Natural killer cell treated with Interleukin-12 subunit alpha and Interleukin-12 subunit beta and Interleukin-15 and Interleukin-18, amount 100 ng/mL, for 72 hours (primary cell): ENCODE measurements around the gene EIF4G3. TPM values are rescaled to one million over a fixed set of nuclear protein-coding genes. Genes with fewer than 3 reads are reported as not detected.
A peak's percentile ranks its signal among the peaks of the same experiment; 100 is the strongest.
"Not testable (repeated sequence)": the region's sequence is repeated elsewhere in the genome, so short reads cannot be mapped to it uniquely, and the experiment has no call there.

ENCODE experiments used
- ATAC-seq, 2 donors: fragments of 150-1000 bp; cut with Tn5 transposase in 1 of 2; sonication (Bioruptor Pico), chemical (Tn5 transposase) in 1 of 2; 2 replicates each; pipeline ENCODE4 v1.10.0; 2021
- DNase-seq: peaks from one replicate; pipeline ENCODE4 v3.0.0; 2022; ENCODE audit warnings: low spot score
- H3K27ac Mint-ChIP-seq, 2 donors: 1 replicate in 1 of 2; 2 replicates in 1 of 2; pipeline ENCODE4 v1.8.0; 2022; ENCODE audit warnings: mixed read lengths in 2 of 2, mild to moderate bottlenecking in 1 of 2, moderate library complexity in 1 of 2
- H3K27me3 Mint-ChIP-seq, 2 donors: 1 replicate in 1 of 2; 2 replicates in 1 of 2; pipeline ENCODE4 v1.8.0; 2022; ENCODE audit warnings: mixed read lengths in 2 of 2
- H3K36me3 Mint-ChIP-seq: one replicate; pipeline ENCODE4 v1.8.0; 2022; ENCODE audit warnings: mixed read lengths
- H3K4me1 Mint-ChIP-seq, 2 donors: 1 replicate in 1 of 2; 2 replicates in 1 of 2; pipeline ENCODE4 v1.8.0; 2022; ENCODE audit warnings: low read depth in 2 of 2, mixed read lengths in 2 of 2, mild to moderate bottlenecking in 1 of 2
- H3K4me3 Mint-ChIP-seq: one replicate; pipeline ENCODE4 v1.8.0; 2022; ENCODE audit warnings: mixed read lengths
- H3K9me3 Mint-ChIP-seq: 2 replicates; pipeline ENCODE4 v1.8.0; 2022; ENCODE audit warnings: mixed read lengths
- total RNA-seq, 2 donors: library from RNA; stranded (reverse); gene quantifications; one replicate each; pipeline ENCODE4 v1.2.3, GENCODE V29; 2022

EIF4G3 gene
- total RNA-seq, 2 donors from 2014 or later = 121 to 140 TPM

DNA sequence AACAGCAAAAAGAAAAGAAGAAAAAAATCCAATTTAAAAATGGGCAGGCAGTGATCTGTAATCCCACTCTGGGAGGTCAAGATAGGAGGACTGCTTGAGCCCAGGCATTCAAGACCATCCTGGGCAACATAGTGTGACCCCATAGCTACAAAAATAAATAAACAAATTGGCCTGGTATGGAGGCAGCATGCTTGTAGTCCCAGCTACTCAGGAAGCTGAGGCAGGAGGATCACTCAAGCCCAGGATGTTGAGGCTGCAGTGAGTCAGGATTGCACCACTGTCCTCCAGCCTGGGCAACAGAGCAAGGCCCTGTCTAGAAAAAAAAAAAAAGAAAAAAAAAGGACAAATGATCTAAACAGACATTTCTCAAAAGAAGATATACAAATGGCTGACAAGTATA, 99.6 kb downstream of the EIF4G3 start:
- H3K4me3 Mint-ChIP-seq = no peak overlapping the region
- peak overlapping the region; percentile 2 to 25 for H3K27ac Mint-ChIP-seq
- H3K9me3 Mint-ChIP-seq = no peaks in the 10 kb centered on the region
- ATAC-seq (peak; percentile 69 to 81), DNase-seq (no peak)
- H3K4me1 Mint-ChIP-seq = peaks cover 16 to 25% of the 10 kb centered on the region in 2 donors
- no peaks in the 10 kb centered on the region for H3K27me3 Mint-ChIP-seq
- H3K36me3 Mint-ChIP-seq = no peaks in the 10 kb centered on the region

DNA sequence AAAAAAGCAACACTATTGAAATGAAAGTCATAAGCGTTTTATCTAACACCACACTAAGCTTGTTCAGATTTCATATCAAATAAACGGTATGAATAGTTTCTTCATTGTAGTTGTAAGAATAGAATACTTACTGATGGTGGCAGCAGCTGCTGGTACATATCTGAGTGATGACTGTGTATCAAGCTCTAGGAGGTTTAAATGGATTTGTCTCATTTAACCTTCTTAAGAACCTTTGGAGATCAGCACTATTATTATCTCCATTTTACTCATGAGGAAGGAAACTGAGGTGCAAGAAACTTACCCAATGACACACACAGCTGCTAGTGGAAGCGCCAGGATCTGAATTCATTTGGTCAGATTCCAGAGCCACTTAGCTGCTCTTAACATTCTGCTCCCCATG, 104.0 kb downstream of the EIF4G3 start:
- no peak overlapping the region for H3K27ac Mint-ChIP-seq

DNA sequence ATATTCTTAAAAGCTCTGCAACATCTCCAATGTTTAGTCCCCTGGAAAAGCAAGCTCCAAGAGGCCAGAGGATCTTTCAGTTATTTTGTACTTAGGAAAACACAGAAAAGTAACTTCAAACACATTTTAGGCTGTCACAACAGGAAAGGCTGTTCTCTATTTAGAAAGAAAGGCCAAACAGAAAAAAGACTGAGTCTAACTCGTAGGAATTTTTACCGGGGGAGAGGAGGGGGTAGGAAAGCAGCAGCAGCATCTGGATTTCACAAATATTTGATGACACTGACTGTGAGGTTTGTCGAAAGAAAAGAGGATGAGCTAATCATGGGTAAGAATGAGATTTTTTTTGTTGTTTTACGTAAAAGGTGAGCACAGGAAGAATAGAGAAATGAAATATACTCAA, 107.1 kb downstream of the EIF4G3 start:
- H3K4me1 Mint-ChIP-seq = peaks cover 12 to 15% of the 10 kb centered on the region in 2 donors
- no peak for DNase-seq
- H3K27me3 Mint-ChIP-seq = no peaks in the 10 kb centered on the region
- no peaks in the 10 kb centered on the region for H3K36me3 Mint-ChIP-seq
- no peak overlapping the region for H3K4me3 Mint-ChIP-seq
- no peak for ATAC-seq
- no peaks in the 10 kb centered on the region for H3K9me3 Mint-ChIP-seq
- peak overlapping the region in 1 of 2 donors; percentile 47 for H3K27ac Mint-ChIP-seq

More for the DNA sequence above, 104.0 kb downstream of the EIF4G3 start:
- DNase-seq = no peak
- no peaks in the 10 kb centered on the region for H3K9me3 Mint-ChIP-seq
- no peaks in the 10 kb centered on the region for H3K36me3 Mint-ChIP-seq
- peaks cover 26 to 29% of the 10 kb centered on the region in 2 donors for H3K4me1 Mint-ChIP-seq
- H3K27me3 Mint-ChIP-seq = no peaks in the 10 kb centered on the region
- no peak for ATAC-seq
- no peak overlapping the region for H3K4me3 Mint-ChIP-seq

DNA sequence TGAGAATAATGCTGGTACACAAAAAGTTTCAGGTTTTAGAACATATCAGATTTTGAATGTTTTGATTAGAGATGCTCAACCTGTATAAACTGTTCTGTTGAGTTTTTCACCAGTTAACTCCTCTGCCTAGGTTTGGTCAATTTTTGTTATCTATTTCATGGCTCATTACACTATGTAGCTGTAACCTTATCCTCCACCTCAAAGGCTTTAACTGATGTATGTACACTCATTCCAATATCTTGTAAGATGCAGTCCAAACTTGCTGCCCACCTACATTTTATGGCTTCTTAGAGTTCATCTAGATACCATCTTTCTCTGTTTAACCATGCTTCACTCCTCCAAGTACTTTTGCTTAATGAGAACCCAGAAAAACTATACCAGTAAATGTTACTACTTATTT, 107.8 kb downstream of the EIF4G3 start:
- Mint-ChIP-seq H3K27ac (peak overlapping the region in 1 of 2 donors; percentile 47), H3K9me3 (no peaks in the 10 kb centered on the region), H3K27me3 (no peaks in the 10 kb centered on the region), H3K4me3 (no peak overlapping the region), H3K4me1 (peaks cover 12 to 15% of the 10 kb centered on the region in 2 donors), H3K36me3 (no peaks in the 10 kb centered on the region)
- ATAC-seq = no peak
- no peak for DNase-seq

DNA sequence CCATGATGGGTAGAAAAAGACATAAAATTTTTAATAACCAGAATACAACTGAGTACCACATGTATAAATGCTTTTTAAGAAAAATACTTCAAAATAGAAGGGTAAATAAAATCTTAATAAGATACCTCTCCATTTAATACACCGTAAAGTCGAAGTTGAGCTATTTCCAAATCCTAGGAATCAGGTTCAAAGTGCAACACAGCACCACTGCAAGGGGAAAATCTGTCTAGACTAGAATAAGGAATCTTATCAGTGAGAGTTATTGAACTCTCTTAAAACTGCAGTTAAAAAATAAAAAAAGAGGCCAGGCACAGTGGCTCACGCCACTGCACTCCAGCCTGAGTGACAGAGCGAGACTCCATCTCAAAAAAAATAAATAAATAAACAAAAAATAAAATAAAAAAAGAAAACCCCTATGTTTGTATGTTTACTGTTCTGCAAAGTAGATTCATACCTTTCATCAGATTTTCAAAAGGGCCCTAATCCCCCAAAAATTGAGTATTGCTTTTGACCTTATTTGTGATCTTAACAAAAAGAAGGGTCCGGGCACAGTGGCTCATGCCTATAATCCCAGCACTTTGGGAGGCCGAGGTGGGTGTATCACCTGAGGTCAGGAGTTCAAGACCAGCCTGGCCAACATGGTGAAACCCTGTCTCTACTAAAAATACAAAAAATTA, 109.0 kb downstream of the EIF4G3 start:
- DNase-seq = no peak
- ATAC-seq = no peak
- Mint-ChIP-seq H3K9me3 (no peaks in the 10 kb centered on the region), H3K4me3 (no peak overlapping the region), H3K4me1 (peaks cover 8 to 15% of the 10 kb centered on the region in 2 donors), H3K27me3 (no peaks in the 10 kb centered on the region), H3K36me3 (no peaks in the 10 kb centered on the region), H3K27ac (no peak overlapping the region)

DNA sequence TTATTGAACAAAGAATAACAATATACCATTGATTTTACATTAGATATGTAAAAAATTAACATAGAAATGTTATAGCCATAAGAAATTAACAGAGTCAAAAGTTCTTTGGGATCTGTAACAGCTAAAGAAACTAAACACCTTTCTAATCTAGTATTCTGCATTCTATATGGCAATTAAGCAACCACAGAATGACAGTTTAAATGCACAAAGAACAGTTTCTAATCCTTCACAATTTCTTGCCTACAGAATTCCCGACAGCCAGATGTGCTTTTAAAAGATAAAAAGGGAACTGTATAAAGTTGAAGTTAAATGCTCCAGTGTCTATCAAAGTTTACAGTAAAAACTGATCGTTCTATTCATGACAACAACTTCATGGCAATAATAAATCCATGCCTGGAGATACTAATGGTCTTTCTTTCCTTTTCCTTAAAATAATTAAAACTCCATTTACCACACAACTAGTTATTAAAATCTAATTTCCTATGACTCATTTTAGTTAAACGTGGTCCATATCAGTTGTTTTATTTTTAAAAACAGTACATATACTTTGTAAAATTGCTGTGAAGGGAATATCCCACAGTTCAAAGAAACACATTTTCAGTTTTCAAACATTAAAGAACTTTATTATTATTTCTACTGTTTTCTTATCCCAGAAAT, 110.2 kb downstream of the EIF4G3 start:
- DNase-seq = no peak
- Mint-ChIP-seq H3K27ac (no peak overlapping the region), H3K36me3 (no peaks in the 10 kb centered on the region), H3K27me3 (no peaks in the 10 kb centered on the region), H3K4me1 (peaks cover 8 to 15% of the 10 kb centered on the region in 2 donors), H3K9me3 (no peaks in the 10 kb centered on the region), H3K4me3 (no peak overlapping the region)
- ATAC-seq = no peak

DNA sequence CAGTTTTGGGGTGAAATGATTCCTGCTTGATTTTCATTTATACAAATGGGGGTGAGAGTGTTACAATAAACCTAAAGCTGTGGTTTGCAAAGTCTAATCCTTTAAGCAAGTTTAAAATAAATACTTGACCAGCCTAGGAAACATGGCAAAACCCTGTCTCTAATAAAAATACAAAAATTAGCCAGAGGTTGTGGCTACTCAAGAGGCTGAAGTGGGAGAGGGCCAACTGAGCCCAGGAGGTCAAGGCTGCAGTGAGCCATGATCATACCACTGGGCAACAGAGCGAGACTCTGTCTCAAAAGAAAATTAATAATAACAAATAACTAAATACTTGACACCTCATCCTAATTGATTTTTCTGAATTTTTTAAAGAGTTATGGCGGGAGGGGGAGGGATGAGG, 110.8 kb downstream of the EIF4G3 start:
- H3K4me1 Mint-ChIP-seq = peaks cover 12 to 15% of the 10 kb centered on the region in 2 donors
- ATAC-seq = no peak
- no peaks in the 10 kb centered on the region for H3K27me3 Mint-ChIP-seq
- H3K36me3 Mint-ChIP-seq = no peaks in the 10 kb centered on the region
- H3K9me3 Mint-ChIP-seq = no peaks in the 10 kb centered on the region
- DNase-seq = no peak
- H3K27ac Mint-ChIP-seq = no peak overlapping the region
- no peak overlapping the region for H3K4me3 Mint-ChIP-seq

DNA sequence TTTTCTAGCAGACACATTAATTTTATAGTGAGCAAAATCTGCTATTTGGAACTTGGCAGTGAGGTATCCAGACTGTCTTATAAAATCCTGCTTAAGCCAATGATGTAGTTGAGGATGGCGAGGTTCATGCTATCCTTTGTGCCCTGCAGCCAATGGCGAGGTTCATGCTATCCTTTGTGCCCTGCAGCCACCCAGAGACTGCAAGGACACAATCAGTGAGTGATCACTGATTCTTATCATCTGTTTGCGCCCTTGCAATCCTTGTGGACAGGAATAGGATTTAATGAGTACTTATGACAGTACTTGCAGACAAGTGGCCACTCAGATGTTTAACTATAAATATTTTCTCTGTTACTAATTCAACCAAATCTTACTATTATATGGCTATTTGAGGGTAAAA, 112.6 kb downstream of the EIF4G3 start:
- no peak for ATAC-seq
- Mint-ChIP-seq H3K27me3 (no peaks in the 10 kb centered on the region), H3K4me1 (peaks cover 6 to 9% of the 10 kb centered on the region in 2 donors), H3K9me3 (no peaks in the 10 kb centered on the region), H3K4me3 (no peak overlapping the region), H3K36me3 (no peaks in the 10 kb centered on the region), H3K27ac (no peak overlapping the region)
- no peak for DNase-seq

DNA sequence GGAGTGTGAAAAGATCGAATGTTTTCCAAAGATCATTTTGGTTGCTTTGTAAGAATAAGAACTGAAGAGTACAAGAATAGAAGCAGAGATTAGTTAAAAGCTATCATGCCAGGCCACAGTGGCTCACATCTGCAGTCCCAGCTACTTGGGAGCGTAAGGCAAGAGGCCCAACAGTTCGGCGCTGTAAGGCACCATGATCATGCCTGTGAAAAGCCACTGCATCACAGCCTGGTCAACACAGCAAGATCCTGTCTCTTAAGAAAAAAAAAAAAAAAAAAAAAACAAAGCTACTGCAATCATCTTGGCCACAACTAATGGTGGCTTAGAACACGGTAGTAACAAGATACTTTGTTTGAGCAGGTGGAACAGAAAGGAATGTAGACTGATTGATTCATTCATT, 116.2 kb downstream of the EIF4G3 start:
- H3K27ac Mint-ChIP-seq = no peak overlapping the region
- ATAC-seq (no peak), DNase-seq (no peak)
- no peak overlapping the region for H3K4me3 Mint-ChIP-seq
- peaks cover 4 to 5% of the 10 kb centered on the region in 2 donors for H3K4me1 Mint-ChIP-seq
- H3K9me3 Mint-ChIP-seq = no peaks in the 10 kb centered on the region
- no peaks in the 10 kb centered on the region for H3K36me3 Mint-ChIP-seq
- H3K27me3 Mint-ChIP-seq = no peaks in the 10 kb centered on the region

DNA sequence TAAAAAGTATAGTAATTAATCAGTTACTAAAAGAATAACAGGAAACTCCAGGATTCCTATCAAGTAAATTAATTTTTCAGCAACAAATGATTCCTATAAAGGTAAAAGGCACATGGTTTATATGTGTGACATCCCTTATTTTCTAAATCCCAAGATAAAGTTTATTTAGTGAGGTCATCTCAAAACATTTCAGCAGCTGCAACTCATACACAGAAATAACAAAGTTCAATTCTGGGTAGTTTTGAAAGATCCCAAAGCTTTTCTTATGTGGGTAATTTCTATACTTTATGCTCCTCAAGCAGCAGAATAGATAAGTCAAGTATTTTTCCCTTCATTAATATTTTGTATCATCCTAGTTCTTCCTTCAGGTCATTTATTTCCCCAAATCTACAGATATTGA, 117.7 kb downstream of the EIF4G3 start:
- Mint-ChIP-seq H3K27ac (no peak overlapping the region), H3K4me1 (peaks cover 2 to 4% of the 10 kb centered on the region in 2 donors), H3K27me3 (no peaks in the 10 kb centered on the region), H3K9me3 (no peaks in the 10 kb centered on the region), H3K36me3 (no peaks in the 10 kb centered on the region), H3K4me3 (no peak overlapping the region)
- ATAC-seq = no peak
- DNase-seq = no peak

DNA sequence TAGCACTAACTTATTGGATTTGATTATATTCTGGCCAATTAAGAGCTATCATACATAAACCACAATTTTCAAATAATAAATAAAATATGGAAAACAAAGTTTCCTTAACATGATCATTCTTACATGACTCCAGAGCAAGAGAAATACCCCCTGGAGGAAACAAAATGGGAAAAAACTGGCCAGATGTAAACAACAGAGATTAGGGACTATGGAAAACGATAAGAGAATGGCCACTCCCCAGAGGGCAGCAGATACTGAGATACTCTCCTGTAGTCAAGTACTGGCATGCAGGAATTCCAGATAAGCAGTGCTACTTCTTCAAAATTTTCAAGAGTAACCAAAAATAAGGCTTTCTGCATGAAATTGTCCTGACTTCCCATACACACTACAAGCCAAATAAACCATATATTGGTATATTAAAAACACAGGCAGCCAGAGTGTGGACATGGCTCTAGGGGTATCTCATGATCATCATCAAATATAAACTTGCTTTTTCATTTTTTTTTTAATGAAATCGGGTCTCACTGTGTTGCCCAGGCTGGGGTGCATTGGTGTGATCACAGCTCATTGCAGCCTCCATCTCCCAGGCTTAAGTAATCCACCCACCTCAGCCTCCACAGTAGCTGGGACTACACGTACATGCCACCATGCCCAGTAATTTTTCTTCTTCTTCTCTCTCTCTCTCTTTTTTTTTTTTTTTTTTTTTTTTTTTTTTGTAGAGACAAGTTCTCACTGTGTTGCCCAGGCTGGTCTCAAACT, 118.5 kb downstream of the EIF4G3 start:
- ATAC-seq (no peak), DNase-seq (no peak)
- no peak overlapping the region for H3K27ac Mint-ChIP-seq
- H3K4me1 Mint-ChIP-seq = peaks cover 2 to 4% of the 10 kb centered on the region in 2 donors
- H3K36me3 Mint-ChIP-seq = no peaks in the 10 kb centered on the region
- no peaks in the 10 kb centered on the region for H3K9me3 Mint-ChIP-seq
- H3K27me3 Mint-ChIP-seq = no peaks in the 10 kb centered on the region
- no peak overlapping the region for H3K4me3 Mint-ChIP-seq

DNA sequence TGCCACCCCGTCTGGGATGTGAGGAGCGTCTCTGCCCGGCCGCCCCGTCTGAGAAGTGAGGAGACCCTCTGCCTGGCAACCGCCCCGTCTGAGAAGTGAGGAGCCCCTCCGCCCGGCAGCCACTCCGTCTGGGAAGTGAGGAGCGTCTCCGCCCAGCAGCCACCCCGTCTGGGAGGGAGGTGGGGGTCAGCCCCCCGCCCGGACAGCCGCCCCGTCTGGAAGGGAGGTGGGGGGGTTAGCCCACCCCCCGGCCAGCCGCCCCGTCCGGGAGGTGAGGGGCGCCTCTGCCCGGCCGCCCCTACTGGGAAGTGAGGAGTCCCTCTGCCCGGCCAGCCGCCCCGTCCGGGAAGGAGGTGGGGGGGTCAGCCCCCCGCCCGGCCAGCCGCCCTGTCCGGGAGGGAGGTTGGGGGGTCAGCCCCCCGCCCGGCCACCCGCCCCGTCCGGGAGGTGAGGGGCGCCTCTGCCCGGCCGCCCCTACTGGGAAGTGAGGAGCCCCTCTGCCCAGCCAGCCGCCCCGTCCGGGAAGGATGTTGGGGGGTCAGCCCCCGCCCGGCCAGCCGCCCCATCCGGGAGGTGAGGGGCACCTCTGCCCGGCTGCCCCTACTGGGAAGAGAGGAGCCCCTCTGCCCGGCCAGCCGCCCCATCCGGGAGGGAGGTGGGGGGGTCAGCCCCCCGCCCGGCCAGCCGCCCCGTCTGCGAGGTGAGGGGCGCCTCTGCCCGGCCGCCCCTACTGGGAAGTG, 123.3 kb downstream of the EIF4G3 start:
- H3K9me3 Mint-ChIP-seq, DNase-seq, H3K27ac Mint-ChIP-seq, ATAC-seq, H3K4me1 Mint-ChIP-seq, H3K27me3 Mint-ChIP-seq, H3K4me3 Mint-ChIP-seq, H3K36me3 Mint-ChIP-seq: not testable (repeated sequence)

DNA sequence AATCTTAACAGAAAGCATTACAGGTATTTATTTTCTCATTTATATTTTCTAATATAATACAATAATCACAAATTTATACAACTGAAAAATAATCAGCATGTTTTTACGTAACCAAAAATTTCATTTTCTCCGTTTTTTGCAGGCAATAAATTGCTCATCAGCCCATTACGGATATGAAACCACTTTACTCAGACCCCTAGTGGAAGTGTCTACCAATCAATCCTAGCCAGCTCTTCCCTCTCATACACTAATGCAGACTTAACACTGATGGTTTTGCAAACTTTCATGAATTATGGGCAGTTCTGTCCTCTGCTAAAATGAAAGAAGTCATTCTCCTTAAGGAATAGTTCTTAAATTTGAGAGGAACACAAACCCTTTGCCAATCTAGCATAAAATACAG, 124.7 kb downstream of the EIF4G3 start:
- Mint-ChIP-seq H3K27ac (no peak overlapping the region), H3K36me3 (no peaks in the 10 kb centered on the region), H3K4me1 (peaks cover 0 to 9% of the 10 kb centered on the region in 2 donors), H3K4me3 (no peak overlapping the region), H3K9me3 (no peaks in the 10 kb centered on the region), H3K27me3 (no peaks in the 10 kb centered on the region)
- no peak for DNase-seq
- no peak for ATAC-seq
